Activated CD4-positive, alpha-beta T cell treated with anti-CD3 and anti-CD28 coated beads, Interleukin-2, amount 50 U/mL, for 4 hours (primary cell): ENCODE data around the gene C17orf58.
A peak's percentile ranks its signal among the peaks of the same experiment; 100 is the strongest.
"Not testable (repeated sequence)": the region's sequence is repeated elsewhere in the genome, so short reads cannot be mapped to it uniquely, and the experiment has no call there.

Experiments
- DNase-seq, 2 experiments: peaks; one replicate each; pipeline ENCODE4 v3.0.0-alpha.2; 2020

C17orf58 gene

GRCh38 chr17:67999291-67999911 is 3.1 kb upstream of the C17orf58 start:
- DNase-seq = no peak

DNA sequence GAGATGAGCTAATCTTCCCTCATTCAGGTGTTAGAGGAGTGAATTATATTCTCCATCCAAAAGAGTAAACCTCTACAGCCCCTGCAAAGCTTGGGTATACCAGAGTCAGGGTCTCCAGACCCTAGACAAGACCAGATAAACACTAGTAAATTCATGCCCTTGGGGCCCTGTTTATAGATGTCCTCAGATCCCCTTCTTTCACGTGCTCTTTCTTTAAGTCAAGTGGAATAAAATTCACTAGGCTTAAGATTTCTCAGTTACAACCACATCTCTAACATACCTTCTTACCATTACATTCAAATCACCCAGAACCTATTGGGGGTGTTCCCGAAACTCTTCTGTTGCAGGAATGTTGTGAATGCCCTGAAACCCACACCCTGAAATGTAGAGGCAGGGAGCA is 2.2 kb upstream of the C17orf58 start:
- no peak for DNase-seq

- DNase-seq = no peak
Observed at GRCh38 chr17:67995570-67996263, 552 bp downstream of the C17orf58 start.

- no peak for DNase-seq
Observed at GRCh38 chr17:67994817-67995569, 1.3 kb downstream of the C17orf58 start.

- peak in 1 of 2 experiments; percentile 12 for DNase-seq
Observed at GRCh38 chr17:67993998-67994361, 2.3 kb downstream of the C17orf58 start.

DNA sequence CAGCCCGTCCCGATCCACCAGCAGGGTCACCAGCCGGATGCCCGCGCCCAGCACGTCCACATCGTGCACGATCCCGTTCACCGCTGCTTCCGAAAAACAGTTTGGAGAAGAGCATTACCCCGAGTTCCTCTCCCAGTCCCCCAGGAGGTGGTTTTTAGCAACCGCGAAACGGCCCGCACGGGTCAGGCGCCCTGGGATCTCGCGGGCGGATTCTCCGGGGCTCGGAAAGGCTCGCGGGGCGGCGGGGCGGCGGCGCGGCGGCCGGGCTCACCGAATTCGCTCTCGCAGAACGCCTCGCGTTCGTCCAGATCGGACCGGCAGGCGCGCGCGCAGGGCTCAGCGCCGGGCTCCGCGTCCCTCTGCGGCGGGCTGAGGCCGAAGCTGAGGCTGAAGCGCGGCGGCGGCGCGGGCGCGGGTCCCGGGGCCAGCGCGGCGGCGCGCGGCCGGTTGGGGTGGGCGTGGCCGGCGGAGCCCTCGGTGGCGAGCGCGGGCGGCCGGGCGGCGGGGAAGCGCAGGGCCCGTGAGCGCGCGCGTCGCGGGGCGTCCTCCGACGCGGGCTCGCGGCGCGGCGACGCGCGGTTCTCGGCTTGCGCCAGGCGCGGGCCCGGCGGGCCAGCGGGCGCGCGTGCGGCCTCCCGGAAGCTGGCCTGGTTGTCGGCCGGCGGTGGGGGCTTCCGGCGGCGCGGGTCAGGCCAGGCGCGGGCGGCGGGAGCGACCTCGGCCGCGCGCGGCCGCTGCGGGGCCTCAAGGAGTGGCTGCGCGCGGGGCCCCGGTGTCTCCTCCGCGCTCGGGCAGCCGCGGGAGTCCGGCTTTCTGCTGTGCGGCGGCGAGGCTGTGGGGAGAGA is 2.9 kb downstream of the C17orf58 start:
- DNase-seq = peak; percentile 48 to 51

GRCh38 chr17:67992548-67993152 is 3.6 kb downstream of the C17orf58 start:
- DNase-seq = no peak

DNA sequence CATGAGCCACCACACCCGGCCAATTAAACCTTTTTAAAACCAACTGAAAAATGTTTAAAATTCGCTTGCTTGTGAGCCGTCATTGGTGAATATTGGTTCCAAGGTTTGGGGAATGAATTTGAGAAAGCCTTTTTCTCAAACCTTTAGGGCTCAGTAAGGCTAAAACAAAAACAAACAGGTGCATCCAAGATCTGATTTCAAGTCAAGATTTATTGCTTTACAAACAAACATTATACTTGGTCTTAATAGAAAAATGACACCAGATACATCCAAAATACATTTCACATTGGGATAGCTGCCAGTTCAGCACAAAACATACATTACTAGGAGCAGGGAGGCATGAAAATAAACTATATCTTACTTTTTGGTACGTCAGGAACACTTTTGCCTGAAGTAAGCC is 5.4 kb downstream of the C17orf58 start:
- DNase-seq = no peak

DNA sequence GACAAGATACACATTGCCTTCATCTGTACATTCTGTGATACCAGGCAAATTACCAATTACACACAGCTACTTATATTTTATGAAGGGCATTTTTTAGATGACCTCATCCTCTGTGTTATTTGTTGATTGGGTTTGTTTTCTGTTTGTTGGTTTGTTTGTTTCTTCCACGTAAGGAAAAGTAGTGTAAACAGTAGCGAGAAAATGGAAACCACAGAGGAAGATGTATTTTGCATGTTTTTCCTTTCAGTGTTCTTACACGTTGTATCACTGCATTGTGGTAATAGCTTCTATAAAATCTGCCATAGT is 12.9 kb downstream of the C17orf58 start:
- no peak for DNase-seq

GRCh38 chr17:67982686-67983382 is 13.4 kb downstream of the C17orf58 start:
- DNase-seq = no peak

DNA sequence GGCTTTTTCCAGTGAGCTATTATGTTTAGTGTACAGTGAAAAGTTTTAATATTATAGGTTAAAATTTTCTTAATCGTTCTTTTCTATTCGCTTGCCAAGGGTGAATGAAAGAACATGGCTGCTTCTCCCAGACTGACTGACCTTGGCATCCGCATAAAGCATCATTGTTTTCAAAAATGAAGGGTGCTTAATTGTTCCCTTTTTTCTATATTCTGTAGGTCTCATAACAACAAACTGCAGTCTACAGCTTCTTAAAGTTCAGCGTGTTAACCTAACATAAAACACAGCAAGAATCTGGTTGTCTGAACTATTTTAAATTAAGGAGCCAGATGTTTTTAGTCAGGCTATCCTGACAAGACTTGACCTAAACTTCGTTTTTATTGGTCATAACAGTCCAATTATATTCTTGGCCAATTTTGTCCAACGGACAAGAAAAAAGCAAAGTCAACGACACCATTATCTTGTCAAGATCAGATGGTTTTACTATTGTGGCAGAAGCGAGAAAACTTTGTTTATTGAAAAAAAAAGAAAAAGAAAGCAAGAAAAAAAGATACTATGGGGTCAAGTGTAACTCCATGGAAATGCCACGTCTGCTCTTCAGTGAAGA is 14.1 kb downstream of the C17orf58 start:
- no peak for DNase-seq

DNA sequence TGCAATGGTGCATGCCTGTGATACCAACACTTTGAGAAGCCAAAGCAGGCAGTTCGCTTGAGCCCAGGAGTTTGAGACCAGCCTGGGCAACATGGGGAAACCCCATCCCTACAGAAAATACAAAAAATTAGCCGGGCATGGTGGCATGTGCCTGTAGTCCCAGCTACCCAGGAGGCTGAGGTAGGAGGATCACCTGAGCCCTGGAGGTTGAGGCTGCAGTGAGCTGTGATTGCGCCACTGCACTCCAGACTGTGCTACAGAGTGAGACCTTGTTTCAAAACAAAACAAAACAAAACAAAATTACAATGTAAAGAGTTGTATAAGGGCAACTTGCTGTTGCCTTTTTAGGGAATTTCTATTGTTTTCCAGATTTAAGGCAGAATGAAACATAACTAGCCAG is 15.4 kb downstream of the C17orf58 start:
- DNase-seq = not testable (repeated sequence)

- DNase-seq = no peak
Observed at GRCh38 chr17:67980456-67980855, 15.8 kb downstream of the C17orf58 start.

DNA sequence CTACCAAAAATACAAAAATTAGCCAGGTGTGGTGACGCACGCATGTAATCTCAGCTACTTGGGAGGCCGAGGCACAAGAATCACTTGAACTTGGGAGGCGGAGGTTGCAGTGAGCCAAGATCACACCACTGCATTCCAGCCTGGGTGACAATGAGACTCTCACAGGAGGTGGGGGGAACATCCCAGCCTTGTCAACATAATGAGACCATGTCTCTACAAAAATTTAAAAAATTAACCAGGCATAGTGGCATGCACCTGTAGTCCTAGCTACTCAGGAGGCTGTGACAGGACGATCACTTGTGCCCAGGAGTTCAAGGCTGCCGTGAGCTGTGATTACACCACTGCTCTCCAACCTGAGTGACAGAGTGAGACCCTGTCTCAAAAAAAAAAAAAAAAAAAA is 20.0 kb downstream of the C17orf58 start:
- not testable (repeated sequence) for DNase-seq

GRCh38 chr17:67974598-67975066 is 21.6 kb downstream of the C17orf58 start:
- DNase-seq = no peak

GRCh38 chr17:67974185-67974584 is 22.1 kb downstream of the C17orf58 start:
- no peak for DNase-seq

- DNase-seq = no peak
Observed at GRCh38 chr17:67970783-67971182, 25.5 kb downstream of the C17orf58 start.

DNA sequence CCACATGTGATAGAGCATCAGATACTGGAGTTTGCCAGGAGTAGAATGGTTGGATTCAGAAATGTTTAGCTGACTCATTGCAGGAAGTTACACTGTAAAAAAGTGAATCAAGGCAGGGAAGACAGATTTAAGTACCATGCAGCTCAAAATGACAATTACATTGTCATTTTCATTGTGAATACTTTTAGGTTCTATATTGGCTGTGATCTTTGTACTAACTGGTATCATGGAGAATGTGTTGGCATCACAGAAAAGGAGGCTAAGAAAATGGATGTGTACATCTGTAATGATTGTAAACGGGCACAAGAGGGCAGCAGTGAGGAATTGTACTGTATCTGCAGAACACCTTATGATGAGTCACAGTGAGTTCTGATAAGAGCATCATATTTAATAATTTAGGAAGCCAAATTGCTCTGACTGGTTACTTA is 33.1 kb downstream of the C17orf58 start:
- DNase-seq = peak; percentile 64

- not testable (repeated sequence) for DNase-seq
Observed at GRCh38 chr17:67962156-67962555, 34.1 kb downstream of the C17orf58 start.

GRCh38 chr17:67960276-67960675 is 36.0 kb downstream of the C17orf58 start:
- not testable (repeated sequence) for DNase-seq

DNA sequence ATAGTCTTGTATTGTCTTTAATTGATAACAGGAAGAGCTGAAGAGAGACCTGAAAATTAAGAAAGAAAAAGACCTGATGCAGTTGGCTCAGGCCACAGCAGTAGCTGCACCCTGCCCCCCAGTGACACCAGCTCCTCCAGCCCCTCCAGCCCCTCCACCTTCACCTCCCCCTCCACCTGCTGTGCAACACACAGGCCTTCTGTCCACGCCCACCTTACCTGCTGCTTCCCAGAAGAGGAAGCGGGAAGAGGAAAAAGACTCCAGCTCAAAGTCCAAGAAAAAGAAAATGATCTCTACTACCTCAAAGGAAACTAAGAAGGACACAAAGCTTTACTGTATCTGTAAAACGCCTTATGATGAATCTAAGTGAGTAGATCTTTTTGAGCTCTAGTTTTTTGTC is 36.8 kb downstream of the C17orf58 start:
- DNase-seq = no peak

- no peak for DNase-seq
Observed at GRCh38 chr17:67950945-67951344, 45.3 kb downstream of the C17orf58 start.
